Measurements from ENCODE around the gene CYP8B1. TPM values are rescaled to one million over a fixed set of nuclear protein-coding genes. Genes with fewer than 3 reads are reported as not detected.

The CYP8B1 gene, protein sequence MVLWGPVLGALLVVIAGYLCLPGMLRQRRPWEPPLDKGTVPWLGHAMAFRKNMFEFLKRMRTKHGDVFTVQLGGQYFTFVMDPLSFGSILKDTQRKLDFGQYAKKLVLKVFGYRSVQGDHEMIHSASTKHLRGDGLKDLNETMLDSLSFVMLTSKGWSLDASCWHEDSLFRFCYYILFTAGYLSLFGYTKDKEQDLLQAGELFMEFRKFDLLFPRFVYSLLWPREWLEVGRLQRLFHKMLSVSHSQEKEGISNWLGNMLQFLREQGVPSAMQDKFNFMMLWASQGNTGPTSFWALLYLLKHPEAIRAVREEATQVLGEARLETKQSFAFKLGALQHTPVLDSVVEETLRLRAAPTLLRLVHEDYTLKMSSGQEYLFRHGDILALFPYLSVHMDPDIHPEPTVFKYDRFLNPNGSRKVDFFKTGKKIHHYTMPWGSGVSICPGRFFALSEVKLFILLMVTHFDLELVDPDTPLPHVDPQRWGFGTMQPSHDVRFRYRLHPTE
- total RNA-seq (2014; rRNA removed; shearing (Covaris generic)) = 0.11 TPM in 1 of 2 replicates, not detected in the other

DNA sequence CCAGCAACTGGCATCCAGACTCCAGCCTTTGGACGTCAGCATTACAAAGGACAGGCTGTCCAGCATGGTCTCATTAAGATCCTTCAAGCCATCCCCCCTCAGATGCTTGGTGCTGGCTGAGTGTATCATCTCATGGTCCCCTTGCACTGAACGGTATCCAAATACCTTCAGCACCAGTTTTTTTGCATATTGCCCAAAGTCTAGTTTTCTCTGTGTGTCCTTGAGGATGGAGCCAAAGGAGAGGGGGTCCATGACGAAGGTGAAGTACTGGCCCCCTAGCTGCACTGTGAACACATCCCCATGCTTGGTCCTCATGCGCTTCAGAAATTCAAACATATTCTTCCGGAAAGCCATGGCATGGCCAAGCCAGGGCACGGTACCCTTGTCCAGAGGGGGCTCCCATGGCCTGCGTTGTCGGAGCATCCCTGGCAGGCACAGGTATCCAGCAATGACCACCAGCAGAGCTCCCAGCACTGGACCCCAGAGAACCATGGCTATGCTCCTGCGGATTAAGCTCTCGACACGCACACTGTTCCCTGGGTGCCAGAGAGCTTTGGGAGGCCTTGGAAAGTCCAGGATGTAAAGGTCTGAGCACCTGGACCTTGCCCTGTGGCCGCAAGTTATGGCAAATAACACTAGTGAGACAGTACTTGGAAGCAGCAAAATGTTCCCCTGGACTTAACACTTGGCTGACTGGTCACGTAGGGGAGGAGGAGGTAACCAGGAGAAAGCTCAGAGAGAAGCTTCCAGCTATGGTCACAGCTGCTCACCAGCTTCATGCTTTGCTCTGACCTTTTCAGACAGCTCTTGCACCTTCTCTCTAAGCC, at the start of gene CYP8B1:
CYP8B1 (minus strand) TSS at position 555 of the 827 bp plus-strand sequence; CDS start at position 492, 63 bp downstream.

DNA sequence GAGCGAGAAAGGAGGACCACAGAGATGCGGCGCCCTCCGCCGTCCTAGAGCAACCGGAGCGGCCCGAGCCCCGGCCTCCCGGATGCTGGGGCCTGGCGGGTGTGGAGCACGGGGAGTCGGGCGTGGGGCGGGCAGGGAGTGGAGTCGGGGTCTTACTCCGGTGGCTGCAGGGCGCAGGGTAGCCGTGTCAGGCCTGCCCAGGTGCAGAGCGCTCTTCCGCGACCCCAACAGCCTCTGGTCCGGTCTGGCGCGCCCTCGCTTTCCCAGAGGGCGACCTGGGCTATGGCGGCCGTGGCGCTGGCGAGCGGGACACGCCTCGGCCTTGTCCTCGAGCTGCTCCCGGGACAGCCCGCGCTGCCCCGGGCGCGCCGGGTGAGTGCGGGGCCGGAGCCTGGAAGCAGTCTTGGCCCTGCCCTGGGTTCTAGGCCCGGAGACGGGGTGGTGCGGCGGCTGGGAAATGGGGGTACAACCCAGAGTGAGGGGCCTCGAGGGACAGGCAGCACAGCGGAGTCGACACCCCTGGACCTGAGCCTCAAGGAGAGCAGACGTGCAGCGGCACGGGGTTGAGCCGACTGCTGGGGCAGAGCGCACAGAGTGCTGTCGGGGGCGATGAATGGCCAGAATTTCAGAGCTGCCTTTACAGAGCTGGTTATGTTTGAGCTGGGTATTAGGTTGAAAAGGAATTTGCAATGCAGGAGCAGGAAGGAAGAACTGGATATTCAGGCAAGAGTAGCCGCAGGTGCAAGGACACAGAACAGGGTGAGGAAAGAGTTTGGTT, 30.6 kb upstream of the CYP8B1 start, which contains the start of gene ZNF662:
ZNF662 (plus strand) TSS at position 73 of the 778 bp plus-strand sequence. CDS start 1,973 bp downstream, outside the sequence.

Other genes with a start within 250 kb of the CYP8B1 start
- gene ZBTB47, start 222.2 kb downstream of the CYP8B1 start, total RNA-seq (2014; rRNA removed; shearing (Covaris generic)) = 15.3 and 15.7 TPM in 2 replicates
- not detected in 2 replicates for gene KLHL40, start 190.3 kb downstream of the CYP8B1 start, total RNA-seq (2014; rRNA removed; shearing (Covaris generic))
- not detected in 2 replicates for gene HHATL, start 173.1 kb downstream of the CYP8B1 start, total RNA-seq (2014; rRNA removed; shearing (Covaris generic))
- 0.08 and 2.5 TPM in 2 replicates for gene CCDC13, start 102.6 kb downstream of the CYP8B1 start, total RNA-seq (2014; rRNA removed; shearing (Covaris generic))
- 53.3 and 64.7 TPM in 2 replicates for gene HIGD1A, start 71.4 kb downstream of the CYP8B1 start, total RNA-seq (2014; rRNA removed; shearing (Covaris generic))
- not detected in 2 replicates for gene ACKR2, start 66.4 kb downstream of the CYP8B1 start, total RNA-seq (2014; rRNA removed; shearing (Covaris generic))
- not detected in 2 replicates for gene ZNF662, start 30.3 kb upstream of the CYP8B1 start, total RNA-seq (2014; rRNA removed; shearing (Covaris generic))
- gene GASK1A, start 103.4 kb upstream of the CYP8B1 start, total RNA-seq (2014; rRNA removed; shearing (Covaris generic)) = not detected in 2 replicates
- gene POMGNT2, start 230.2 kb upstream of the CYP8B1 start, total RNA-seq (2014; rRNA removed; shearing (Covaris generic)) = 16.9 and 18.6 TPM in 2 replicates

Measured in A375 (cell line).